OCI-LY7 (cell line): Measurements from ENCODE around the gene SNX6.

Experiments
- CTCF ChIP-seq: fragments of 200-600 bp; sonication (generic); conservative IDR thresholded peaks from 2 replicates; pipeline ENCODE4 v1.5.1; 2014; ENCODE audit warnings: mild to moderate bottlenecking, antibody characterized with exemption, low read length, moderate library complexity, mixed read lengths
- EZH2phosphoT487 ChIP-seq: fragments of 200-600 bp; sonication (generic); IDR thresholded peaks from 2 replicates; pipeline ENCODE4 v1.6.1; 2018; ENCODE audit warnings: low read depth, borderline replicate concordance, mild to moderate bottlenecking, mixed run types, antibody characterized with exemption, low read length, moderate library complexity, mixed read lengths

GRCh38 chr14:34667007-34667406, 37.1 kb upstream of the SNX6 start:
- TF ChIP-seq CTCF (no peak), EZH2phosphoT487 (no peak)
